Upper lobe of left lung (tissue), 6 donors: ENCODE measurements around the gene GALNT5. TPM values are rescaled to one million over a fixed set of nuclear protein-coding genes. Genes with fewer than 3 reads are reported as not detected.
A peak's percentile ranks its signal among the peaks of the same experiment; 100 is the strongest.

Experiments
- ATAC-seq, 2 donors: fragments of 200-7000 bp; cut with Tn5 transposase; one replicate each; pipeline ENCODE4 v1.9.1; 2022; ENCODE audit warnings: mild to moderate bottlenecking in 2 of 2, moderate library complexity in 2 of 2; ENCODE audit not compliant: low FRiP score in 2 of 2
- DNase-seq, 2 donors: peaks; one replicate each; pipeline ENCODE4 v3.0.0-alpha.2; 2019 to 2020
- H3K27ac ChIP-seq, 4 donors: fragments of 200-600 bp; sonication (generic); one replicate each; pipeline ENCODE4 v1.5.1; 2016 to 2019
- H3K27me3 ChIP-seq, 4 donors: fragments of 200-600 bp; sonication (generic); one replicate each; pipeline ENCODE4 v1.5.1; 2017 to 2019
- H3K36me3 ChIP-seq, 4 donors: fragments of 200-600 bp; sonication (generic); one replicate each; pipeline ENCODE4 v1.5.1; 2016 to 2019
- H3K4me1 ChIP-seq, 4 donors: fragments of 200-600 bp; sonication (generic); one replicate each; pipeline ENCODE4 v1.5.1; 2018 to 2019
- H3K4me3 ChIP-seq, 4 donors: fragments of 200-600 bp; sonication (generic); one replicate each; pipeline ENCODE4 v1.5.1; 2017 to 2019; ENCODE audit warnings: mild to moderate bottlenecking in 2 of 4, moderate library complexity in 1 of 4
- H3K9me3 ChIP-seq, 4 donors: fragments of 200-600 bp; sonication (generic); one replicate each; pipeline ENCODE4 v1.5.1; 2018 to 2019
- EP300 ChIP-seq, 4 donors: sonication (generic); formaldehyde crosslinking; IDR thresholded peaks; one replicate each; pipeline ENCODE4 v1.5.1; 2017; ENCODE audit warnings: antibody characterized with exemption in 4 of 4, control low read depth in 2 of 4
- POLR2A ChIP-seq, 4 donors: fragments of 450-650 bp; IDR thresholded peaks; one replicate each; pipeline ENCODE4 v1.5.1; 2016 to 2017; ENCODE audit warnings: antibody characterized with exemption in 4 of 4, mild to moderate bottlenecking in 2 of 4
- POLR2AphosphoS5 ChIP-seq, 2 donors: sonication (generic); formaldehyde crosslinking; IDR thresholded peaks; one replicate each; pipeline ENCODE4 v1.5.1; 2017; ENCODE audit warnings: antibody characterized with exemption in 2 of 2
- WGBS, 2 donors: methylation state at CpG; one replicate each; pipeline ENCODE4 v1.1.5; 2017 to 2018; 5-methylcytosine and 5-hydroxymethylcytosine counted together
- total RNA-seq, 6 donors: library from RNA; depleted of rRNA in 4 of 6; stranded (reverse); fragments of >200 nt in 4 of 6; gene quantifications; one replicate each; pipeline versions ENCODE4 v1.1.0 to v1.2.1, GENCODE V29; 2016 to 2021
- TF ChIP-seq, protein P1 (sequence below), 6 experiments: fragments of 450-650 bp in 4 of 6; fragments of 200-600 bp in 2 of 6; sonication (generic) in 2 of 6; IDR thresholded peaks; one replicate each; pipeline ENCODE4 v1.5.1; 2016 to 2019; ENCODE audit warnings: antibody characterized with exemption in 6 of 6
- donor health status: DM: no; HTN: no; CAD: no; lungs with moderate emphysema.
- donor health status: DM: no; HTN: yes; CAD: no; lungs with severe emphysema.

Gene GALNT5
- total RNA-seq, 6 donors from 2014 or later: 23.0 to 42.9 (median 24.4) TPM

DNA sequence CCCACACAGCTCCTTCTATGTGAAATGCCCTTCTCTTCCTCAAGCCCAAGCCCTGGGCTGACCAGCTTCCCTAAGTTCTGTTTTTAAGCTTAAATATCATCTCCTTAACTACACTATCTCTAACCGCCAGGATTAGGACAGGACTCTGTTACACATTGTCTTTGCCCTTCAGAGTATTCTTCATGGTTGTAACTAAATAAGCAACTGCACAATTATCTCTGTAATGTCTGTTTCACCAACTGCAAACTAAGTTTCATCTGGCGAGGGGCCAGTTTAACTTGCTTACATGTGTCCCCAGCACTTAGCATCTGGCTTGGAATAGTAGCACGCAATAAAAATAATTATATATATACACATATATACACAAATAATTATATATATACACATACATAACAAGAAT lies 69.2 kb downstream of the GALNT5 start:
- no peaks in the 10 kb centered on the region for H3K9me3 ChIP-seq
- 78 to 81% methylated on average over 3 of the region's 3 CpGs for WGBS, 2 donors
- ATAC-seq: no peak
- no peaks in the 10 kb centered on the region for H3K27me3 ChIP-seq
- peaks cover 0 to 3% (median 0%) of the 10 kb centered on the region in 4 donors for H3K4me1 ChIP-seq
- TF ChIP-seq EP300 (IDR thresholded peaks at IDR 0.05) (no peak), POLR2A (IDR thresholded peaks at IDR 0.05) (no peak), POLR2AphosphoS5 (IDR thresholded peaks at IDR 0.05) (no peak)
- TF ChIP-seq, protein P1, sequence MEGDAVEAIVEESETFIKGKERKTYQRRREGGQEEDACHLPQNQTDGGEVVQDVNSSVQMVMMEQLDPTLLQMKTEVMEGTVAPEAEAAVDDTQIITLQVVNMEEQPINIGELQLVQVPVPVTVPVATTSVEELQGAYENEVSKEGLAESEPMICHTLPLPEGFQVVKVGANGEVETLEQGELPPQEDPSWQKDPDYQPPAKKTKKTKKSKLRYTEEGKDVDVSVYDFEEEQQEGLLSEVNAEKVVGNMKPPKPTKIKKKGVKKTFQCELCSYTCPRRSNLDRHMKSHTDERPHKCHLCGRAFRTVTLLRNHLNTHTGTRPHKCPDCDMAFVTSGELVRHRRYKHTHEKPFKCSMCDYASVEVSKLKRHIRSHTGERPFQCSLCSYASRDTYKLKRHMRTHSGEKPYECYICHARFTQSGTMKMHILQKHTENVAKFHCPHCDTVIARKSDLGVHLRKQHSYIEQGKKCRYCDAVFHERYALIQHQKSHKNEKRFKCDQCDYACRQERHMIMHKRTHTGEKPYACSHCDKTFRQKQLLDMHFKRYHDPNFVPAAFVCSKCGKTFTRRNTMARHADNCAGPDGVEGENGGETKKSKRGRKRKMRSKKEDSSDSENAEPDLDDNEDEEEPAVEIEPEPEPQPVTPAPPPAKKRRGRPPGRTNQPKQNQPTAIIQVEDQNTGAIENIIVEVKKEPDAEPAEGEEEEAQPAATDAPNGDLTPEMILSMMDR (IDR thresholded peaks at IDR 0.05): no peak
- no peak for DNase-seq
- H3K27ac ChIP-seq: no peak overlapping the region
- no peak overlapping the region for H3K4me3 ChIP-seq
- no peaks in the 10 kb centered on the region for H3K36me3 ChIP-seq

DNA sequence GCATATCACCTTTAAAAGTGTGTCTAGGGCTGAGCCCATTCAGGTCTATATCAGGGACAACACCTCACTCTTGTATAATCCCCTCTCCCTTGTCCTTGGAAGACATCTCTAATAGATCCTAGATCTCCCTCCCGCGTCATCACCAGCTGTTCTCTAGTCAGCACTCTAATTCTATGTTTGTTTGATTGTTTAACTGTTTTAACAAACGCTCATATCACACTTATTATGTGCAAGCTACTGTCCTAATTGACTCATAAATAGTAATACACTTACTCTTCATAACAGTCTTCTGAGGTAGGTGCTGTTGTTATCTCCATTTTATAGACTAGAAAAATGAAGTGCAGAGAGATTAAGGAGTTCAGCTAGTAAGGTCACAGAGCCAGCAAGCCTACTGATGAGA lies 69.7 kb downstream of the GALNT5 start:
- H3K9me3 ChIP-seq: no peaks in the 10 kb centered on the region
- TF ChIP-seq EP300 (IDR thresholded peaks at IDR 0.05) (no peak), POLR2AphosphoS5 (IDR thresholded peaks at IDR 0.05) (no peak), POLR2A (IDR thresholded peaks at IDR 0.05) (no peak)
- TF ChIP-seq, protein P1 (IDR thresholded peaks at IDR 0.05): no peak
- ATAC-seq (no peak), DNase-seq (no peak)
- peaks cover 0 to 3% (median 0%) of the 10 kb centered on the region in 4 donors for H3K4me1 ChIP-seq
- H3K4me3 ChIP-seq: no peak overlapping the region
- H3K27ac ChIP-seq: no peak overlapping the region
- H3K36me3 ChIP-seq: no peaks in the 10 kb centered on the region
- H3K27me3 ChIP-seq: no peaks in the 10 kb centered on the region
- WGBS, 2 donors: 76 to 77% methylated on average over 3 of the region's 3 CpGs

DNA sequence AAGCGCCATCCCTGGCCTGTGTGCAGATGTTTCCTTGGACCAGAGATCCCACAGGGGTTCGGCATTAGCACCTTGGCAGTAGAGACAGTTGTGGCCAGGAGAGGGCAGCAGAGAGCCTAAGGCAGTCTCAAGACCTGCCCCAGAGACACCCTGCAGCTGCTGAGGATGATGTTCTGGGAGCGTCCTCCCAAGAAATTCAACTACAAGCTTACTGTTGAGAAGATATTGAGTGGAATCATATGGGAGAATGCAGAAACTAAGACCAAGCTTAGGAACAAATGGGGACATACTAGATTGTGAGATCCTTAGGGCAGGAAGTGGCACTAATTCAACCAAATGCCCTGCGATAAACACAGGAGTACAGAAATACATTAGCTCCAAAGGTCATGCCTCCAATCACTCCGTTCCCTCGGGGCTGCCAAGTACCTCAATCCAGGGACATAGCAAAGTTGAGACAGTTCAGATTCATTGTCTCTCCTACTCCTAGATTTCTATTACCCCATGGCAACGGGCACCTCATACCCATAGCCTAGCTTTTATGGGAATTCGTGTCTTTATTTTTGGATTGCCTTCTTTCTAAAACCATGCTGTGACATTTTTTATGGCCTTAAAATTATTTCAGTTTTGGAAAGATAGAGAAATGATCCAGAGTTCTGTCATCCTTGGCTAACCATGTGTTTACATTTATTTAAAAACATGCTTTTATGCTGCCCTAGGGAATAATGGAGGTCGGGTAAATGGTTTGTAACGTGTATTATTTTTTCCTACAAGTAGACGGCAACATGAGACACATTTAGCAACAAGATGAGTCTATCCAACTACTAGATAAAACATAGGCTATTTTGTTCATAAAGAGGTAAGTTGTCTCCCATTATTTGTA lies 70.4 kb downstream of the GALNT5 start:
- Histone ChIP-seq H3K4me3 (no peak overlapping the region), H3K4me1 (peaks cover 0 to 3% (median 0%) of the 10 kb centered on the region in 4 donors), H3K9me3 (no peaks in the 10 kb centered on the region), H3K27ac (no peak overlapping the region), H3K27me3 (no peaks in the 10 kb centered on the region), H3K36me3 (no peaks in the 10 kb centered on the region)
- peak in 1 of 2 donors; percentile 86 for DNase-seq
- TF ChIP-seq POLR2AphosphoS5 (IDR thresholded peaks at IDR 0.05) (no peak), EP300 (IDR thresholded peaks at IDR 0.05) (no peak), POLR2A (IDR thresholded peaks at IDR 0.05) (no peak)
- TF ChIP-seq, protein P1 (IDR thresholded peaks at IDR 0.05): peak; percentile 71 to 83 (median 78)
- peak; percentile 89 to 96 for ATAC-seq
- WGBS, 2 donors: 40 to 48% methylated on average over 11 of the region's 11 CpGs

DNA sequence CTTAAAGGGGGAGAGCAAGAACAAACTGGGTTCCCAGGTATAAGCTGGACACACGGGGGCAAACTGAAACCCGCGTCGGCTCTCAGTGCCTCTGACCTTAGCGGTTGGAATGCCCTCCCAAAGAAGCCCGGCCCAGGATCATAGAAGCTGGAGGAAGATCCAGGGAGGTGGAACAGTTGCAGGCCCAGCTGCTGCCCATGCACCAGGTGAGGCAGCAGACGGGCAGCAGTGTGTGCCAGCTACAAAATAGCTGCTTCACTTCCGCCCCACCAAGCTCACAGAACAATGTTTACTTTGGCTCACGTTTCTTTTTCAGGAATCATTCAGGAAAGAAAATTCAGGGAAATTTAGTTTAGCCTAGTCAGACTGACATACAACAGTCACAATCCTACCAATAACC lies 72.0 kb downstream of the GALNT5 start:
- DNase-seq: peak in 1 of 2 donors; percentile 41
- no peak overlapping the region for H3K4me3 ChIP-seq
- 75 to 79% methylated on average over 9 of the region's 9 CpGs for WGBS, 2 donors
- no peaks in the 10 kb centered on the region for H3K27me3 ChIP-seq
- TF ChIP-seq, protein P1 (IDR thresholded peaks at IDR 0.05): no peak
- TF ChIP-seq EP300 (IDR thresholded peaks at IDR 0.05): no peak
- no peak for TF ChIP-seq POLR2AphosphoS5 (IDR thresholded peaks at IDR 0.05)
- TF ChIP-seq POLR2A (IDR thresholded peaks at IDR 0.05): no peak
- H3K9me3 ChIP-seq: no peaks in the 10 kb centered on the region
- H3K4me1 ChIP-seq: peaks cover 0 to 3% (median 0%) of the 10 kb centered on the region in 4 donors
- no peak for ATAC-seq
- H3K36me3 ChIP-seq: no peaks in the 10 kb centered on the region
- H3K27ac ChIP-seq: no peak overlapping the region
